H9 (cell line): ENCODE results near the gene BCAS3. TPM values are rescaled to one million over a fixed set of nuclear protein-coding genes. Genes with fewer than 3 reads are reported as not detected.

Experiments
- DNase-seq: peaks from one replicate; pipeline ENCODE4 v3.0.0-alpha.2; 2017
- H2AFZ ChIP-seq: one replicate; pipeline ENCODE4 v1.6.1; 2013; ENCODE audit warnings: mild to moderate bottlenecking, low read length, control low read depth, moderate library complexity
- H2AK5ac ChIP-seq: 2 replicates; pipeline ENCODE4 v1.6.1; 2013; ENCODE audit warnings: low read length, control low read depth, mixed read lengths; ENCODE audit not compliant: insufficient read length
- H2BK120ac ChIP-seq: one replicate; pipeline ENCODE4 v1.6.1; 2013; ENCODE audit warnings: low read depth, mild to moderate bottlenecking, low read length, control low read depth, inconsistent platforms; ENCODE audit not compliant: poor library complexity, severe bottlenecking
- H2BK12ac ChIP-seq: 2 replicates; pipeline ENCODE4 v1.6.1; 2013; ENCODE audit warnings: low read length, control low read depth, mixed read lengths, low read depth; ENCODE audit not compliant: insufficient read length
- H2BK15ac ChIP-seq: 2 replicates; pipeline ENCODE4 v1.6.1; 2013; ENCODE audit warnings: low read depth, low read length, control low read depth
- H2BK20ac ChIP-seq: one replicate; pipeline ENCODE4 v1.6.1; 2013; ENCODE audit warnings: low read depth, mild to moderate bottlenecking, low read length, control low read depth, inconsistent platforms; ENCODE audit not compliant: poor library complexity, severe bottlenecking
- H2BK5ac ChIP-seq: 2 replicates; pipeline ENCODE4 v1.6.1; 2013; ENCODE audit warnings: low read length, control low read depth, mixed read lengths; ENCODE audit not compliant: insufficient read length
- H3K14ac ChIP-seq: 2 replicates; pipeline ENCODE4 v1.6.1; 2013; ENCODE audit warnings: low read length, control low read depth; ENCODE audit not compliant: insufficient read depth
- H3K18ac ChIP-seq: 2 replicates; pipeline ENCODE4 v1.6.1; 2013; ENCODE audit warnings: low read depth, mild to moderate bottlenecking, mixed read lengths, low read length, control low read depth; ENCODE audit not compliant: insufficient read length
- H3K23ac ChIP-seq: 2 replicates; pipeline ENCODE4 v1.6.1; 2013; ENCODE audit warnings: low read length, control low read depth, mixed read lengths, low read depth; ENCODE audit not compliant: insufficient read length
- H3K23me2 ChIP-seq: 2 replicates; pipeline ENCODE4 v1.6.1; 2013; ENCODE audit warnings: low read depth, mild to moderate bottlenecking, mixed read lengths, low read length, control low read depth; ENCODE audit not compliant: insufficient read length, poor library complexity, severe bottlenecking
- H3K27ac ChIP-seq: 2 replicates; pipeline ENCODE4 v1.5.1; 2013; ENCODE audit warnings: low read length, control low read depth, mixed read lengths, low read depth; ENCODE audit not compliant: insufficient read length
- H3K27me3 ChIP-seq: 2 replicates; pipeline ENCODE4 v1.6.1; 2013; ENCODE audit warnings: low read length, control low read depth, inconsistent platforms; ENCODE audit not compliant: insufficient read depth
- H3K4ac ChIP-seq: 2 replicates; pipeline ENCODE4 v1.6.1; 2013; ENCODE audit warnings: low read depth, mild to moderate bottlenecking, control low read depth, inconsistent platforms, low read length, moderate library complexity
- H3K4me1 ChIP-seq: 2 replicates; pipeline ENCODE4 v1.6.1; 2013; ENCODE audit warnings: low read length, control low read depth, inconsistent platforms; ENCODE audit not compliant: insufficient read depth
- H3K4me2 ChIP-seq: 2 replicates; pipeline ENCODE4 v1.6.1; 2013; ENCODE audit warnings: low read length, control low read depth, mixed read lengths; ENCODE audit not compliant: insufficient read length, insufficient read depth
- H3K56ac ChIP-seq: 2 replicates; pipeline ENCODE4 v1.6.1; 2013; ENCODE audit warnings: low read depth, mild to moderate bottlenecking, mixed read lengths, low read length, control low read depth; ENCODE audit not compliant: insufficient read length
- H3K79me1 ChIP-seq: 2 replicates; pipeline ENCODE4 v1.6.1; 2013; ENCODE audit warnings: low read depth, mild to moderate bottlenecking, moderate library complexity, low read length, control low read depth, inconsistent platforms; ENCODE audit not compliant: insufficient read depth, poor library complexity, severe bottlenecking
- H3K79me2 ChIP-seq: 2 replicates; pipeline ENCODE4 v1.6.1; 2013; ENCODE audit warnings: low read length, control low read depth, inconsistent platforms; ENCODE audit not compliant: insufficient read depth
- H3K9ac ChIP-seq: 2 replicates; pipeline ENCODE4 v1.6.1; 2013; ENCODE audit warnings: low read length, control low read depth, mixed read lengths; ENCODE audit not compliant: insufficient read length; ENCODE audit errors: extremely low read depth
- H3K9me3 ChIP-seq: one replicate; pipeline ENCODE4 v1.6.1; 2013; ENCODE audit warnings: low read depth, low read length, inconsistent platforms; ENCODE audit not compliant: control insufficient read depth
- H3T11ph ChIP-seq: one replicate; pipeline ENCODE4 v1.6.1; 2013; ENCODE audit warnings: mild to moderate bottlenecking, low read length, control low read depth, inconsistent platforms
- H4K20me1 ChIP-seq: one replicate; pipeline ENCODE4 v1.6.1; 2013; ENCODE audit not compliant: control insufficient read depth, insufficient read length, insufficient read depth
- H4K5ac ChIP-seq: 2 replicates; pipeline ENCODE4 v1.6.1; 2013; ENCODE audit warnings: low read depth, mild to moderate bottlenecking, mixed read lengths, low read length, control low read depth; ENCODE audit not compliant: insufficient read length
- H4K8ac ChIP-seq: replicated peaks from 2 replicates; pipeline ENCODE4 v1.6.1; 2013; ENCODE audit warnings: low read length, control low read depth, mixed read lengths, low read depth; ENCODE audit not compliant: insufficient read length
- H4K91ac ChIP-seq: 2 replicates; pipeline ENCODE4 v1.6.1; 2013; ENCODE audit warnings: low read depth, mild to moderate bottlenecking, moderate library complexity, mixed read lengths, low read length, control low read depth; ENCODE audit not compliant: insufficient read length
- H3K27ac Mint-ChIP-seq, 3 experiments: 2 replicates in 2 of 3; 3 replicates in 1 of 3; pipeline ENCODE4 v1.8.0; 2020 to 2021; ENCODE audit warnings: mixed read lengths in 3 of 3, mild to moderate bottlenecking in 1 of 3, moderate library complexity in 1 of 3
- H3K27me3 Mint-ChIP-seq: 2 replicates; pipeline ENCODE4 v1.8.0; 2021; ENCODE audit warnings: low read depth, mild to moderate bottlenecking, moderate library complexity, mixed read lengths
- H3K36me3 Mint-ChIP-seq, 3 experiments: 2 replicates in 2 of 3; 3 replicates in 1 of 3; pipeline ENCODE4 v1.8.0; 2020 to 2021; ENCODE audit warnings: low read depth in 3 of 3, mixed read lengths in 3 of 3; ENCODE audit not compliant: insufficient read depth in 1 of 3
- H3K4me1 Mint-ChIP-seq, 2 experiments: 2 replicates each; pipeline ENCODE4 v1.8.0; 2020; ENCODE audit warnings: mixed read lengths in 2 of 2
- H3K4me3 Mint-ChIP-seq, 2 experiments: 2 replicates in 1 of 2; 3 replicates in 1 of 2; pipeline ENCODE4 v1.8.0; 2020 to 2021; ENCODE audit warnings: mild to moderate bottlenecking in 2 of 2, mixed read lengths in 2 of 2, moderate library complexity in 1 of 2
- H3K9me3 Mint-ChIP-seq, 2 experiments: 2 replicates in 1 of 2; 3 replicates in 1 of 2; pipeline ENCODE4 v1.8.0; 2020; ENCODE audit warnings: mild to moderate bottlenecking in 2 of 2, mixed read lengths in 2 of 2, moderate library complexity in 1 of 2
- CTCF ChIP-seq: fragments of 200-600 bp; sonication (generic); conservative IDR thresholded peaks from 3 replicates; pipeline ENCODE4 v1.8.0; 2021; ENCODE audit warnings: antibody characterized with exemption, mild to moderate bottlenecking
- WGBS: extraction: QIAGEN DNeasy Blood & Tissue Kit; methylation state at CpG from one replicate; pipeline ENCODE4 v1.1.7; 2013; ENCODE audit warnings: missing lambda C conversion rate, low lambda C conversion rate, mixed read lengths; ENCODE audit not compliant: insufficient read length; ENCODE audit errors: extremely low coverage; 5-methylcytosine and 5-hydroxymethylcytosine counted together
- total RNA-seq: library from RNA; stranded (reverse); gene quantifications from 2 replicates; pipeline ENCODE4 v1.2.1, GENCODE V29; 2021

BCAS3 gene
- total RNA-seq, 1 experiment from 2014 or later: 22.4 TPM

GRCh38 chr17:60823515-60823914 is 145.9 kb downstream of the BCAS3 start:
- H4K8ac ChIP-seq: no peak overlapping the region
- Mint-ChIP-seq H3K4me1 (peaks cover 4% of the 10 kb centered on the region in 2 experiments), H3K9me3 (no peaks in the 10 kb centered on the region), H3K36me3 (no peaks in the 10 kb centered on the region), H3K27ac (peak overlapping the region in 1 of 3 experiments; percentile 1; a peak in 2 of 7 replicates), H3K4me3 (no peak overlapping the region), H3K27me3 (no peaks in the 10 kb centered on the region)
- no peak for DNase-seq
- no peak overlapping the region for H3K18ac ChIP-seq
- no peak overlapping the region for H3K4ac ChIP-seq
- H4K91ac ChIP-seq: no peak overlapping the region
- H2BK120ac ChIP-seq: no peak overlapping the region
- no peak overlapping the region for H3T11ph ChIP-seq
- H2AK5ac ChIP-seq: no peak overlapping the region
- H3K4me2 ChIP-seq: no peak overlapping the region
- no peaks in the 10 kb centered on the region for H4K20me1 ChIP-seq
- no peak overlapping the region for H3K9ac ChIP-seq
- H3K23me2 ChIP-seq: no peaks in the 10 kb centered on the region
- H3K4me1 ChIP-seq: peaks cover 2% of the 10 kb centered on the region; the same call in 1 of the 2 replicates
- no peaks in the 10 kb centered on the region for H3K27me3 ChIP-seq
- H3K23ac ChIP-seq: no peak overlapping the region
- H2BK15ac ChIP-seq: no peak overlapping the region
- no peak for TF ChIP-seq CTCF
- no peak overlapping the region for H2AFZ ChIP-seq
- no peak overlapping the region for H3K56ac ChIP-seq
- no peak overlapping the region for H2BK5ac ChIP-seq
- H3K14ac ChIP-seq: no peak overlapping the region
- no peak overlapping the region for H2BK20ac ChIP-seq
- no peaks in the 10 kb centered on the region for H3K79me1 ChIP-seq
- H3K79me2 ChIP-seq: no peaks in the 10 kb centered on the region
- H3K9me3 ChIP-seq: no peaks in the 10 kb centered on the region
- H4K5ac ChIP-seq: no peak overlapping the region
- H2BK12ac ChIP-seq: no peak overlapping the region
- no CpG with 5 or more reads among the region's 5 CpGs for WGBS
- H3K27ac ChIP-seq: no peak overlapping the region
